Breast epithelium (tissue), 3 donors: ENCODE measurements around the gene SELENOM.

Experiments used
- CTCF ChIP-seq, 3 donors: fragments of 450-650 bp; IDR thresholded peaks; one replicate each; pipeline ENCODE4 v1.5.1; 2016 to 2017; ENCODE audit warnings: antibody characterized with exemption in 3 of 3, mild to moderate bottlenecking in 3 of 3, moderate library complexity in 3 of 3
- POLR2A ChIP-seq: fragments of 450-650 bp; IDR thresholded peaks from one replicate; pipeline ENCODE4 v1.6.1; 2016; ENCODE audit warnings: antibody characterized with exemption, mild to moderate bottlenecking, moderate library complexity

GRCh38 chr22:31085928-31086327 lies 21.4 kb downstream of the SELENOM start:
- no peak for TF ChIP-seq CTCF (IDR thresholded peaks at IDR 0.05)
- no peak for TF ChIP-seq POLR2A
